PFSK-1 (cell line): ENCODE data around the gene HBS1L.

Experiments
- FOXP2 ChIP-seq: optimal IDR thresholded peaks from 2 replicates; pipeline ENCODE3; 2011; ENCODE audit warnings: borderline replicate concordance, control low read depth, inconsistent platforms; ENCODE audit not compliant: insufficient read depth; ENCODE audit errors: extremely low read length, extremely low read depth
- POLR2AphosphoS5 ChIP-seq: IDR thresholded peaks from 2 replicates; pipeline ENCODE4 v1.6.1; 2012; ENCODE audit warnings: low read depth, mild to moderate bottlenecking, control low read depth, low read length, moderate library complexity
- REST ChIP-seq, 2 experiments: IDR thresholded peaks; 2 replicates each; pipeline versions ENCODE4 v1.6.1 to v1.8.0; 2011 to 2012; ENCODE audit warnings: low read depth in 2 of 2, low read length in 2 of 2, control low read depth in 1 of 2, inconsistent platforms in 1 of 2, mild to moderate bottlenecking in 1 of 2, moderate library complexity in 1 of 2; ENCODE audit not compliant: insufficient read depth in 1 of 2
- SIN3A ChIP-seq: IDR thresholded peaks from 2 replicates; pipeline ENCODE4 v1.6.1; 2012; ENCODE audit warnings: mild to moderate bottlenecking, low read length, moderate library complexity, borderline replicate concordance; ENCODE audit not compliant: insufficient read depth
- TAF1 ChIP-seq: IDR thresholded peaks from 2 replicates; pipeline ENCODE4 v1.6.1; 2012; ENCODE audit warnings: low read length, control low read depth, borderline replicate concordance; ENCODE audit not compliant: insufficient read depth

The HBS1L gene

GRCh38 chr6:135086414-135086764 lies 31.8 kb upstream of the HBS1L start:
- TF ChIP-seq REST (IDR thresholded peaks at IDR 0.05; ENCODE audit: insufficient read depth in 1 of 2, low read depth in 2 of 2, low read length in 2 of 2) (no peak), FOXP2 (no peak), TAF1 (no peak), SIN3A (no peak), POLR2AphosphoS5 (no peak)

- TF ChIP-seq SIN3A (no peak), FOXP2 (no peak), REST (IDR thresholded peaks at IDR 0.05; ENCODE audit: insufficient read depth in 1 of 2, low read depth in 2 of 2, low read length in 2 of 2) (no peak), POLR2AphosphoS5 (no peak), TAF1 (no peak)
Observed at GRCh38 chr6:135085700-135086413, 31.2 kb upstream of the HBS1L start.

GRCh38 chr6:135084916-135085269 lies 30.3 kb upstream of the HBS1L start:
- no peak for TF ChIP-seq FOXP2
- no peak for TF ChIP-seq REST (IDR thresholded peaks at IDR 0.05; ENCODE audit: insufficient read depth in 1 of 2, low read depth in 2 of 2, low read length in 2 of 2)
- TF ChIP-seq SIN3A, result no peak
- no peak for TF ChIP-seq POLR2AphosphoS5

GRCh38 chr6:135084001-135084915 lies 29.6 kb upstream of the HBS1L start:
- TF ChIP-seq FOXP2 (no peak), SIN3A (no peak), POLR2AphosphoS5 (no peak), REST (IDR thresholded peaks at IDR 0.05; ENCODE audit: insufficient read depth in 1 of 2, low read depth in 2 of 2, low read length in 2 of 2) (no peak), TAF1 (no peak)
